ENCODE data around the gene PRKD2.
A peak's percentile ranks its signal among the peaks of the same experiment; 100 is the strongest.

PRKD2 gene

DNA sequence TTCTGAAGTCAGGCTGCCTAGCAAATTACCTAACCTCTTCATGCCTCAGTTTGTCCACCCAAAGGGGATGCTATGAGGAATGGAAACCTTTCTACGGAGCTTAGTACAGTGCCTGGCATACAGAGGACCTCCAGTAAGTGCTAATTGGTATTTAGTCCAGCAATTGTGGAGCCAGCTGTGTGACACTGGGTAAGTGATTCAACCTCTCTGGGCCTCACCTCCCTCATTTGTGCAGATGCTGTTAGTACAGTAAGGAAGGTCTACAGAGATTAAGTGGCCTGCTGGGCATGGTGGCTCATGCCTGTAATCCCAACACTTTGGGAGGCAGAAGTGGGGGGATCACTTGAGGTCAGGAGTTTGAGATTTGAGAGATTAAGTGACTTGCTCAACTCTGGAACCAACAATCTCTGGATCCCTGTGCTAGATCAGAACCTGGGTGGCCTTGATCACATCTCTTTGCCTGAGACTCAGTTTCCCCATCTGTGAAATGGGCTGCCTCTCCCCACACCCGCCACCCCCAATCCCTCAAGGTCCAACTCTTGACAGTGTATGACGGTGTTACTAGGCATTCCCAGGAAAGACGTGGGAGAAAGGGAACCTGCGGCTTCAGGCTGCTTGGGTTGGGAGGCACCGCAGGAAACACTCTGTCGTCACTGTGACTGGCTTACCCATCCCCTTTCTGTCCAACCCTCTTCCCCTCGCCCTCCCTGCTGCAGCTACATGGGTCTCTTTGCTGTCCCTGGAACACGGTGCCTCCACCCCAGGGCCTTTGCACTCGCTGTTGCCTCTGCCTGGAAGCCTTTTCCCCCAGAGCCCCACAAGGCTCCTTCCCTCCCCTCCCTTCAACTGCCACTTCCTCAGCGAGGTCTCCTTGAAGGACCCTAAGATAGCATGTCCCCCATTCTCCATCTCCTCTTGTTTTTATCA, 18.3 kb downstream of the PRKD2 start:
- DNase-seq, result no peak

DNA sequence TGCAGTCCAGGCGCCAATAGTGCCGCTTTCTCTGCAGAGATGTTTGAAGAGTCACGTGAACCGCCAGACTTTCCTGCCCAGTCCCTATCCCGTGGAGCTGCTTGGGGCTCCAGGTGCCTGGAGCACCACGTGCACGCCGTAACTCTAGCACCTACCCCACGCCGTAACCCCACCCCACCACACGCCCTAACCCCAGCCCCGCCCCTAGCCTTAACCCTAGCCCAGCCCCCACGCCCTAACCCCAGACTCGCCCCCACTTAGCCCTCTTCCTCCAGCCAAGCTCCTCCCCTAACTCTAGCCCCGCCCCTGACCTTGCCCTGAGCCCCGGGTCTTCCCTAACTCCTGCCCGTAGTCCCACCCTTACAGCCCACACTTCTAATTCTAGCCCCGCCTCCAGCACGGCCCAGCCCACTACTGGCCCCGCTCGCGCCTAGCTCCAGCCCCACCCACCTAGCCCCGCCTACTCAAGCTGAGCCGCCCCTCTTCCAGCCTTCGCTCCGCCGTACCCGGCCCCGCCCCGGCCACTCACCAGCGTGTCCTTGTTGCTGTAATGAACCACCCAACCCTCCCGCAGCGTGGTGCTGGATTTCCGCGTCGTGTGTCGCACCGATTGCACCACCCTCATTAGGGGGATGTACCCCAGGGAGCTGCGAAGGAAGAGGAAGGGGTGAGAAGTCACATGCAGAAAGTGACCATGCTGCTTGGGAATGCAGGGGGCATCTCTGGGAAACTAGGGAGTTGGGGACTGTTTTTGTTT, 19.5 kb downstream of the PRKD2 start:
- DNase-seq, result peak; percentile 99

DNA sequence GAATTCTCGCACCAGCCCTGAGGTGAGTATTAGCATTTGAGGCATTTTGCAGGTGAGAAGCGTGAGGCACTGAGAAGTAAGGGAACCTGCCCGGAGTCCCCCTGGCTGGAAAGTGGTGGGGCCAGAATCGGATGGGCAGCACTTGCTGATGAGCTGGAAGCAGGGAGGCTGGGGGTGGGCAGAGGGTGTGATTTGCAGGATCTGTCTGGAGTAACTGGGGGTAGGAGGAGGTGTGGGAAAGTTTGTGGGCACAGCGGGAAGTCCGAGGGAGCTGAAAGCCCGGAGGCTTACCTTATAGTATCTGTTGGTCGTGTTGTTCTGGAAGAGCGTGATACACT, 20.1 kb downstream of the PRKD2 start:
- no peak for DNase-seq

DNA sequence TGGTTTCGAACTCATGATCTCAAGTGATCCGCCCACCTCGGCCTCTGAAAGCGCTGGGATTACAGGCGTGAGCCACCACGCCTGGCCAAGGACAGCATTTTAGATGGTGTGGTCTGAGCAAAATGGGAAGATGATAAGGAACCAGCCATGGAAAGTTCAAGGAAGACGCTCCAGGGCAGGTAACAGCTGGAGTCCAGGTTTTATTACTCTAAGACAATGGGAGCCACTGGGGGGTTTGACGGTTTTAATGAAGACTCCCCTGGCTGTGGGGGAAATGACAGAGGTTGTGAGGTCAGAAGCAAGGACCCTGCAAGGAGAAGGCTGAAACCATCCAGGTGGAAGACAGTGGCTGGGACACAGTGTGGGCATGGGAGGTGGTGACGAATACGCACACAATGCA, 20.9 kb downstream of the PRKD2 start:
- no peak for DNase-seq

DNA sequence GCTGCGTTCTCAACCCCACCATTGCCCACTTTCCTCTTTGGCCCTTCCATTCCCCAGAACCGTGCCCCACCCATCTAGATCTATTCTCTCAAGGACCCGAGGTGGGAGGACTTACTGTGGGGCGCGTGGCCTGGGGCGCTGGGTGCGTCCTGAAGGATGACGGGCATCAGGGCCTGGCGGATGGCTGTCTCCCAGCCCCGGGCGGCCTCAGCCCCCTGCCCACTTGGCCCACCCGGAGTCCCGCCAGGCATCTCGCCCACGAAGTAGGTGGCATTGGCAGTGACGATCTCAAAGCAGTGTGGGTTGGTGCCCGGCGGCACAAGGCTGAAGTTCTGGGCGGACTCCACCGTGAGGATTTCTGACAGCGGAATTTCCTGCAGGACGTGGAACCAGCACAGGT, 23.2 kb downstream of the PRKD2 start:
- no peak for DNase-seq

DNA sequence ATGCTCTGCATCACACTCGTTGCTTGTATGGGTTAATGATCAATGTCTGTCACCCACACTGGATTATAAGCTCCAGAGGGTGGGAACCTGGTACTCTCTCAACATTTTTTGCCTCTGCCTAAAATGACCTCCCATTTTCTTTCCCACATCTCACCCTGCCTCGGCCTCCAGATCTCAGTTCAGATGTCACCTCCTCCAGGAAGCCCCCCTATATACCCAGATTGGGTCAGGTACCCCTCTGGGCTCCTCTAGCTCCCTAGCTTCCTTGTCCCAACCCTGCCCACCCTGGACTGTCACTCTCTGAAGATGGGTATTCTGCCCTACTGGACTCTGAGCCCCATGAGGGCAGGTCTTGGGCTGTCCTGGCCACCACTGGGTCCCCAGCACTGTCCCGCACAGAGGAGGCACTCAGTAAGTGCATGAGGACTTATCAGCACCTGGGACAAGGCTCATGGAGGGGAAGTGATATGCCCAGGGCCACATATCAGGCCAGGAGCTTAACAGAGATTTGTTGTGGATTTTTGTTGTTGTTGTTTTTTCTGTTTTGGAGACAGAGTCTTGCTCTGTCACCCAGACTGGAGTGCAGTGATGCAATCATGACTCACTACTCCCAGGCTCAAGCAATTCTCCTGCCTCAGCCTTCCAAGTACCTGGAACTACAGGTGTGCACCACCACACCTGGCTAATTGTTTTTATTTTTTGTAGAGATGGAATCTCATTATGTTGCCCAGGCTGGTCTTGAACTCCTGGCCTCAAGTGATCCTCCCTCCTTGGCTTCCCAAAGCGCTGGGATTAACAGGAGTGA, 23.8 kb downstream of the PRKD2 start:
- DNase-seq, result no peak

DNA sequence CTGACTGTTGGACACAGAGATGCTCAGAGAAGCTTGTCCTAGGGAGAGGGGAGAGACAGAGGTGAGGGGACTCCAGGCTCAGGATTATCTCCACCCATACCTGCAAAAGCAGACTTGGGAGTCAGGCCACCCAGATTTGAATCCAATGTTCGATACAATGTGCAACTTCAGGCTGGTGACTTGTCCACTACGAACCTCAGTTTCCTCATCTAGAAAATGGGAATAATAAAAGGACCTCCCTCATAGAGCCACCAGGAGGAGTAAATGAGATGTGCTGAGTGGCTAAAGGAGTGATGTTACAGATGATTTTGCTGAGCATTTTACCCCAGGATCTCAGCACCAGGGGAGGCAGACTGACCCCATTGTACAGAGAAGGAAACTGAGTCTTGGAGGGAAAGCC, 25.0 kb downstream of the PRKD2 start:
- no peak for DNase-seq

DNA sequence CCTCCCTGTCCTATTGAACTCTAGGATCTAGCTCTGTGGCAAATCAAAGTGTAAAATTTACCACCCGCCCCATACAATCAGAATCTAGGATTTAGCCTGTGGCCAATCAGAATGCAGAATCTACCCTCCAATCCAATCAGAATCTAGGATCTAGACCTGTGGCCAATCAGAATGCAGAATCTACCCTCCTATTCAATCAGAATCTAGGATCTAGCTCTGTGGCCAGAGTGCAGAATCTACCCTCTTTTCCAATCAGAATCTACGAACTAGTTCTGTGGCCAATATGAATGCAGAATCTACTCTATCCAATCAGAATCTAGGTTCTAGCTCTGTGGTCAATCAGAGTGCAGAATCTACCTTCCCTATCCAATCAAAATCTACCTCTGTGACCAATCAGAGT, 25.8 kb downstream of the PRKD2 start:
- DNase-seq, result no peak

DNA sequence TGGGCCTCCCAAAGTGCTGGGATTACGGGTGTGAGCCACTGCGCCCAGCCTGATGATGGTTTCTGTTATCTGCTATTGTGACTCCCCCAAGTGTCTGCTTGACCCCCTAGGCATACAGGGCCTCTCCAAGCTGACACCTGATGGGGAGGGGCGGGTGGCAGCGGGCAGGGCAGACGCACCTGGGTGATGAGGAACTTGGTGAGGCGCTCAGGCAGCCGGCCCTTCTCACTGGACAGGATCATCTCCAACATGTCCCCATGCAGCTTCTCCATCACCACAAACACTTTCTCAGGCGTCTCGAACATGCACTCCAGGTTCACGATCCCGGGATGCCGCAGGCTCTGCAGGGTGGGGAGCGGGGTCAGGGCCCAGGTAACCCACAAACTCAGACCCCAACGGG, 27.6 kb downstream of the PRKD2 start:
- no peak for DNase-seq

DNA sequence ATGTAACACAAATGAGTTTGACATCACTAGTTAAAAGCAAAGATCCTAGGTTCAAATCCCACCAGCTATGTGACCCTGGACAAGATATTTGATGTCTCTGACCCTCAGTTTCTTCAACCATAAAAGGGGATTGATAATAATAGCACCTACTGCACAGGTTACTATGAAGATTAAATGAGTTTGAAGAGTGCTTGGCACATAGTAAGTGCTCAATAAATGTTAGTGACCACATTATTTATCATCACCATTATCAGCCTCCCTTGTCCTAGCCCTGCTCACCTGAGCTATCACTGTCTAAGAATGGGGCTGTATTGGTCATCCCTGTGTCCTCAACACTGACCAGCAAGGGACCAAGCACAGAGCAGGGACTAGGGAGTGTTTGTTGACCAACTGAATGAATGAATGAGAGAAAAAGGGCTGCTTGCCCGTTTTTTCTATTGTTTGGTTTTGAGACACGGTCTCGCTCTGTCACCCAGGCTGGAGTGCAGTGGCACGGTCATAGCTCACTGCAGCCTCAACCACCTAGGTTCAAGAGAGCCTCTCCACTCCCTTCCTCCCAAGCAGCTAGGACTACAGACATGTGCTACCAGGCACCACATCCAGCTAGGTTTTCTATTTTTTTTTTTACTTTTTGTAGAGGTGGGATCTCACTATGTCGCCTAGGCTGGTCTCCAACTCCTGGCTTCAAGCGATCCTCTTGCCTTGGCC, 29.3 kb downstream of the PRKD2 start:
- no peak for DNase-seq

DNA sequence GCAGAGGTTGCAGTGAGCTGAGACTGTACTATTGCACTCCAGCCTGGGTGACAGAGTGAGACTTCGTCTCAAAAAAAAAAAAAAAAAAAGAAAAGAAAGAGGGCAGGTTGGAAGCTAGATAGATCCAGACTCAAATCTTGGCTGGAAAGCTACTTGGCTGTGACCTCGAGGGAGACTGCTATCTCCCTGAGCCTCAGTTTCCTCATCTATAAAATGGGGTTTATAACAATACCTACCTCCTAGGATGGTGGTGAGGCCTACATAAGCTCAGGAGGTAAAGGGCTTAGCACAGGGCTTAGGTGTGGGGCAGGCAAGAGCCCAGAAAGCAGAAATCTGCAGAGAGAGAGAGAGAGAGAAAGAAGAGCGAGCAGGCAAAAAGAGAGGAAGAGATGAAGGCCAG, 31.7 kb downstream of the PRKD2 start:
- DNase-seq, result no peak

DNA sequence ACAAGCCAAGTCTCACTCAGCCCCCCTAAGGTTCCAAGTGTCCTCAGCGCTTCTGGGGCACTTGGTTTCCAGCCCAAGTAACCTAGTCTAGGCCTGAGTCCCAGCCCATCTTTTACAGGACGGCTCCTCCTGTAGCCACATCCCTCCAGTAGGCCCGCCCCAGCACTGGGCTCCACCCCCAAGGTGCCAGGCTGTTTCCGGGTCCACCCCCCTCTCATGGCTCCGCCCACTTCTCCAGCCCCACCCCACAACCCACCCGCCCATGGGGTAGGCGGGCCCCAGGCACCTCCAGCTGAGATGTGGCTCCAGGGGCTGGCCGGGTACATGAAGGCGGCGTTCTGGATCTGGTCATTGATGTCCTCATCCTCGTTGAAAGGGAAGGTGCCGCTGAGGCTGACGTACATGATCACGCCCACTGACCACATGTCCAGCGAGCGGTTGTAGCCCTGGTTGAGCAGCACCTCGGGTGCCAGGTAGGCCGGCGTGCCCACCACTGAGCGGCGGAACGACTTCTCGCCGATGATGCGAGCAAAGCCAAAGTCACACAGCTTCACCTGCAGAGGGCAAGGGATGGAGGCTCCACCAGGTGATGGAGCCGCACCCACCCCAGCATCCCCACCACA, 38.7 kb downstream of the PRKD2 start:
- DNase-seq, result peak; percentile 71

DNA sequence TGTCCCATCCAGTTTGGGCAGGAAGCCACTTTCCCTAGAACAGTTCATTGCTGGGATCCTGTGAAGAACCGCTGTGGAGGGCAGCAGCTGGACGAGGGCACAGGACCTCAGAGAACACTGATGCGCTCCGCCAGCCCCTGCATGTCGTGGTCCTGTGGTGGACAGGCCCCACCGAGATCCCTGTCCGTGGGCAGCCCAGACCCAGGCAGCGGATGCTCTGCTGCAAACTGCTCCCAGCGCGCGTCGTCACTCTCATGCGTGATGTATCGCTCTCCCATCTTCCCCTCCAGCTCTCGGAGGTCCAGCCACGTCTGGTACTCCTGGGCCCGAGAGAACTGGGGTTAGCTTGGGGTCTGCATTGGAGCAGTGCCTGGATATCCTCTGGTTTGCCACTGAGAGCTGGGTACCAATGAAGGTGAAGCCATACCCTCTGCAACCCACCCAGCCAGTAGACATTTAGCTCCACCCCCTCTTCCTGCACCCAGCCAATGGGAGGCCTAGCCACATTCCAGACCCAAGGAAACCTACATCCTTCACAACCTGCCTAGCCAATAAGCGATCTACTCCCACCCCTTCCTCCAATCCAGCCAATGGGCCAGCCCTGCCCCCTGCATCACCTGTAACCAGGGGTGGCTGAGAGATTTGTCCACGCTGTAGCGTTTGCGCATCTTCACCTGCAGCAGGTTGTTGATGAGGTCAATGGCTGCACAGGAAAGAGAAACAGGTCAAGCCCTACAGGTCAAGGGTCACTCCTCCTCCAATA, 42.3 kb downstream of the PRKD2 start:
- DNase-seq, result peak; percentile 84

DNA sequence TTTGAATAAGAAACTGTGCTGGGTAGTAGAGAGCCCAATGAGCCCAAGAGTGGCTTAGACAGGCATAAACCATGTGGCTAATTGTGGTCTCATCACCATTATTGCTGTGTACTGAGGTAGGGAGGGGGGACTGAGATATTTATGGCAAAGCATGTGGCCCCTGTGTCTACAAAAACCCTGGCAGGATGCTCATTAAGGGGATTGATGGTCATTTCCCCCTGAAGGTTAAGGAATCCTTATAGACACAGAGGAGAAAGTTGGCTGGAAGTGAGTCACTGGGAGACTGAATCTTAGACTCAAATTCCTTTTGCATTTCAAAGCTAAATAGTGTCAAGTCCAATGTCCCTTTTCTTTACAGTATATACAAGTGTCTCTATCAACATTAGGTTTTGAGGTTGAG, 46.1 kb downstream of the PRKD2 start:
- no peak for DNase-seq

DNA sequence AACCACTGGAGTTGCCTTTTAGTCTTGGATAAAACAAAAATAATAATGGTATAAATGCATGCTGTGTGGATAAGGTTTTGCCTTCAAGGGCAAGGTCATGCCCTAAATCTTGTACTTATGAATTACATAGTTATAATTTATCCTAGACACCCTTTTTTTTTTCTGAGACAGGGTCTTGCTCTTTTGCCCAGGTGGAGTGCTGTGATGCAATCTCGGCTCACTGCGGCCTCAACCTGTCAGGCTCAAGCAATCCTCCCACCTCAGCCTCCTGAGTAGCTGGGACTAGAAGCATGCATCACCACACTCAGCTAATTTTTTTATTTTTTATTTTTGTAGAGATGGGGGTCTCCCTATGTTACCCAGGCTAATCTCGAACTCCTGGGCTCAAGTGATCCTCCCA, 48.3 kb downstream of the PRKD2 start:
- DNase-seq, result no peak

DNA sequence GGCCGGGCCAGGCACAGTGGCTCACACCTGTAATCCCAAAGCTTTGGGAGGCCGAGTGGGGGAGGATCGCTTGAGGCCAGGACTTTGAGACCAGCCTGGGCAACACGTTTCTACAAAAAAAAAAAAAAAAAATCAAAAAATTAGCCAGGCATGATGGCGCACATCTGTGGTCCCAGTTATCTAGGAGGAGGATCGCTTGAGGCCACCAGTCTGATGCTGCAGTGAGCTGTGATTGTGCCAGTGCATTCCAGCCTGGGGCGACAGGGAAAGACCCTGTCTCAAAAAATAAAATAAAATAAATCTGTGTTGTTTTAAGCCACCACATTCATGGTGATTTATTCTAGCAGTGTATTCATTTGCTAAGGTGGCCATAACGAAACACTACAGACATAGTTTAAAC, 51.8 kb downstream of the PRKD2 start:
- DNase-seq, result no peak

DNA sequence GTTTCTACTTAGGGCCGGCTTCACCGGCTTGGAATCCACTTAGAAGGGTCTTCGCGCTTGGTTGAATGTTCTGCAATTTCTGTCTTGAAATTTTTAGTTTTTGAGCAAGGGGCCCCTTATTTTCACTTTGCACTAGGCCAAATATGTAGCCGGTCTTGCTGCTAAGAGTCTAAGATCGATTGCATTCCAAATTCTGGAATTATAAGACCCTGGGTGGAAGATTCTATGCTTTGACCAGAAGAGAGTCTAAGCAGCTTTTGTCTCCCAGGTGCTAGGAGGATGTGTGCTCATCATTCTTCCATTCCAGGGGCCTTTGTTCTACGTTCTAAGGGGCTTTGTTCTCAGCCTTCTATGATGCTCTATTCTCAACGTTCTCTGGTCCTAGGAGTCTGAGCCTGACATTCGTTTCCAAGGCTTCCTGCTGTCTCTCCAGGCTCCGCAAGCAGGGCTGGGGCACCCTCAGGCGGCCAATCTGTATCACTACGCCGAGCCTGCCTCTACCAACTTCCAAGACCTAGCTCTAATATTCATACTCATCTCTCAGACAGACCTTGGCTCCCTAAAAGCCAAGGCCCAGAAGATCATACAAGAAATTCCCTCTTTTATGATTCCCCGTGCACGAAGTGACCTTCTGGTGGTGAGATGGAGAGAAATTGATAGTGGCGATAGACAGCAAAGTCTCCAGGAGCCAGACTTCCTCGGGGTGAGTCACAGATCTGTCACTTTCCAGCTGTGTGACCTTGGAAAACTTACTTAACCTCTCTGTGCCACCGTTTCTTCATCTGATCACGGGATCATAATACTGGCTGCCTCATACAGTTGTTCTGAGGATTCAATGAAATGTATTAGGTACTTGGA, 55.0 kb downstream of the PRKD2 start:
- DNase-seq, result peak; percentile 93

DNA sequence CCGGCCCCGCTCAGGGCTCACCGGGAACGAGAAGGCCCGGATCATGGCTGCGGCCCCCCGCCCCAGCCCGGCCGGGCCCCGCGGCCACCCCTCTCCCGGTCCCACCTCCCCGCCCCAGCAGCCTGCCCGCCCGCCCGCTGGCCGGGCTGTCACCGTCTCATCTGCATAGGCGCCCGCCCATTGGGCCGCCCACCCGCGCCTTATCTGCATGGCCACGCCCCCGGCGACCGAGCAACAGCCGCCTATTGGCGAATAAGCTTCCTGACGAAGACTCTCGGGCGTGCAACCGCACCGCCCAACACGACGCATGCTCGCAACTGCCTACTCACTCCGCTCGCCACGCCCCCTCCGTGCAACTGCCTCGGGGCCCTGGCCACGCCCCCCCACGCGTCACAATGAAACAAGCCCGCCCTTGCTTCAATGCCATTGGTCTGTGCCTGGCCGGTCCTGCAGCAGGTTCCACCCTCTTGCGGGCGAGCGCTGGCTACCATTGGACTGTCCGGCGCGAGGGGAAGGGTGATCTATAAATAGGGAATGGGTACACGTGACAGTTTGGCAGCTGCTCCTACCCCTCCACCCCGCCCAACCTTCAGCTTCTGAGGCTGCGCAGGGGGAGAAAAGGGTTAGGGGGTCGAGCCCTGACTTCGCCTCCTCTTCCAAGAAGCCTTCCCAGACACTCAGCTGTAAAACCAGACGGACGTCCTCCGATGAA, 55.7 kb downstream of the PRKD2 start, which contains the start of gene DACT3:
Gene DACT3 (minus strand): TSS at position 163 of the 712 bp plus-strand sequence. CDS start 118 bp downstream, at position 45.
- peak; percentile 100 for DNase-seq

DNA sequence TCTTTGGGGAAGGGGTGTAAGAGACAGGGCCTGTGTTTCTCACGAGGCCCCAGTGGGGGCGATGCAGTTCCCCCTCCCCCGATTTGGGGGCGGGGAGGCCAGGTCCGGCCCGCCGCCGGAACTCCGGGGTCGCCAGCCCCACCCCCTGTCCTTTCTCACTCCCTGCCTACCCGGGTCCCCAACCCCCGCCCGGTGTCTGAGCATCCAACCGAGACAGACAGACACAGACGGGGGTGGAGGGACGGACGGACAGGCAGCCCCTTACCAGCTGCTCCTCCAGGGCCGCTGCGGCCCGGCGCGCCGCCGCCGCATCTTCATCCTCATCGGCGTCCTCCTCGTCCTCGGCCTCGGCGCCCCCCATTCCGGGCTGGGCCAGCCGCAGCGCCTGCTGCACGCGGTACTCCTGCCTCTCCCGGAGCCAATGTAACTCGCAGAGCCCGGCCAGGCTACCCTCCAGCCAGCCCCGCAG, 56.3 kb downstream of the PRKD2 start:
- DNase-seq, result no peak
